Skeletal muscle satellite cell (primary cell): ENCODE measurements around the gene PTPRN.

Source experiments
- H3K27me3 ChIP-seq: 2 replicates; pipeline ENCODE4 v1.7.0; 2013; ENCODE audit warnings: low read length; ENCODE audit not compliant: control insufficient read depth, insufficient read depth
- H3K36me3 ChIP-seq: 2 replicates; pipeline ENCODE4 v1.7.0; 2013; ENCODE audit warnings: mild to moderate bottlenecking, control low read depth, low read length; ENCODE audit not compliant: insufficient read depth
- H3K4me1 ChIP-seq: 2 replicates; pipeline ENCODE4 v1.7.0; 2013; ENCODE audit warnings: low read length; ENCODE audit not compliant: control insufficient read depth, insufficient read depth
- H3K4me2 ChIP-seq: 2 replicates; pipeline ENCODE4 v1.7.0; 2013; ENCODE audit warnings: mild to moderate bottlenecking, low read length
- H3K4me3 ChIP-seq: 2 replicates; pipeline ENCODE4 v1.7.0; 2013; ENCODE audit warnings: low read length
- H3K9ac ChIP-seq: 2 replicates; pipeline ENCODE4 v1.7.0; 2013; ENCODE audit warnings: mild to moderate bottlenecking, low read depth, low read length, moderate library complexity
- H3K9me3 ChIP-seq: replicated peaks from 2 replicates; pipeline ENCODE4 v1.7.0; 2013; ENCODE audit warnings: mild to moderate bottlenecking, control low read depth, low read length

The PTPRN gene

DNA sequence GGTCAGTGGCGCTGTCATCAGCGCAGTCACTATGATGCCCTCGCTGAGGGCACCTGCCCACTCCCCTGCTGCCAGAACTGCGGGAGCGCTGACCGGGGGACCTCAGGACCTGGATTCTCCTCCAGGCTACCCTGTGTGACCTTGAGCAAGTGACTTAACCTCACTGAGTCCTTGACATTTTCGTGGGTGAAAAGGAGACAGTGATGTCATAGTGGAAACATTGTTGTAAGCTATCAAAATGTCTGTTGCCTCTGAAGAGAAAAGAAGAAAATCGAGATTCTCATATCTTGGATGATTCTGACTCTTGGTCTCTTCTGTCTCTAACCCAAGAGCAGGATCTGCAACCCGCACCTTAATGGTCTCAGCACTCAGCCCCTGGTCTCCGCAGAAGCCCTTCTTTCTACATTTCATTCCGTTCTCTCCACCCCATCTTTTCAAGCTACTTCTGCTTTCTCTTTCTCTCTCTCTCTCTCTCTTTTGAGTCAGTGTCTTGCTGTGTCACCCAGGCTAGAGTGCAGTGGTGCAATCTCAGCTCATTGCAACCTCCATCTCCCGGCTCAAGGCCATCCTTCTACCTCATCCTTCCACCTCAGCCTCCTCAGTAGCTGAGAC lies 54.5 kb downstream of the PTPRN start:
- H3K9me3 ChIP-seq: no peaks in the 10 kb centered on the region
- peak overlapping the region; percentile 50 for H3K9ac ChIP-seq
- H3K4me3 ChIP-seq: peak overlapping the region; percentile 76
- peaks cover 51% of the 10 kb centered on the region for H3K4me1 ChIP-seq
- peak overlapping the region; percentile 99 for H3K4me2 ChIP-seq
- peaks cover 5% of the 10 kb centered on the region for H3K36me3 ChIP-seq
- peaks cover 33% of the 10 kb centered on the region for H3K27me3 ChIP-seq

DNA sequence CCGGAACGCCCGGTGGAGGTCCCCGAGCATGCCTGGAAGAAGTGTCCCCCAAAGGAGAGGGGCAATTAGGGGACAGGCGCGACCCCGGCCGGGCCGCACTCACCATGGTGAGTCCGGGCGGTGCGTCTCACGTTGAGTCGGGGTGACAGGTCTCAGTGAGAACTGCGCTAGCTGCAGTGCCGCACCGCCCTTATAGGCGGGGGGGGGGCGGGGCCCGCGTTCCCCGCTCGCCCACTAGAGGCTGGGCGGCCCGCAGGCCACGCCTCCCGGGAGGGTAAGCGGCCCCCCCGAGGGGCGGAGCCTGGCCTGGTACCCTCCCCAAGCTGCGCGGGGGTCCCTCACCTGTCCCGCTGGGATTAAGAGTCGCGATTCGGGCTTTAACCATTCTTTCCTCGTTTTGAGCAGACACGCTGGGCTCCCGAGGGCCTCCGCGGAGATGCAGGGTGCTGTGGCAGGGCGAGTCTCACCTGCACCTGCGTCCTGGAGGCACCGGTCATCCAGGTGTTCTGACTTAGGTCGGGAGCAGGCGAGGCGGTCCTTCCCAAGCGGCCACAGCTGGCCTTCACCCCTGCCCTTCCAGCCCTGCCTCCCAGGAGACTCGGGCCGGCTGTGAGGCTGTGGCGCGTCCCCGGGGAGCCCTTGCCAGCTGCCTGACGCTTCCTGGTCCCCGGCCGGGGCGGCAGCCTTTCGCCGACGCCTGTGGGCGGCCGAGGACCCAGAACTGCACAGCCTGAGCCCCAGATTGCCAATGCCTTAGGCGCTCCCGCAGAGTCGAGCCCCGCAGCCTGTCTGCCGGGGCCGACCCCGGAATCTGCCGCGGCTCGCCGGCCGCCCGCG lies 55.2 kb downstream of the PTPRN start, which contains the start of gene TUBA4A:
TSS of gene TUBA4A (minus strand) at position 166 of the 837 bp plus-strand sequence. CDS start at position 106, 60 bp downstream.
- Histone ChIP-seq H3K4me1 (peaks cover 59% of the 10 kb centered on the region), H3K9ac (peak within 1 kb of the TSS; percentile 68), H3K36me3 (peaks cover 5% of the 10 kb centered on the region), H3K27me3 (peaks cover 27% of the 10 kb centered on the region), H3K9me3 (no peaks in the 10 kb centered on the region), H3K4me3 (peak within 1 kb of the TSS; percentile 76), H3K4me2 (peak within 1 kb of the TSS; percentile 99)

DNA sequence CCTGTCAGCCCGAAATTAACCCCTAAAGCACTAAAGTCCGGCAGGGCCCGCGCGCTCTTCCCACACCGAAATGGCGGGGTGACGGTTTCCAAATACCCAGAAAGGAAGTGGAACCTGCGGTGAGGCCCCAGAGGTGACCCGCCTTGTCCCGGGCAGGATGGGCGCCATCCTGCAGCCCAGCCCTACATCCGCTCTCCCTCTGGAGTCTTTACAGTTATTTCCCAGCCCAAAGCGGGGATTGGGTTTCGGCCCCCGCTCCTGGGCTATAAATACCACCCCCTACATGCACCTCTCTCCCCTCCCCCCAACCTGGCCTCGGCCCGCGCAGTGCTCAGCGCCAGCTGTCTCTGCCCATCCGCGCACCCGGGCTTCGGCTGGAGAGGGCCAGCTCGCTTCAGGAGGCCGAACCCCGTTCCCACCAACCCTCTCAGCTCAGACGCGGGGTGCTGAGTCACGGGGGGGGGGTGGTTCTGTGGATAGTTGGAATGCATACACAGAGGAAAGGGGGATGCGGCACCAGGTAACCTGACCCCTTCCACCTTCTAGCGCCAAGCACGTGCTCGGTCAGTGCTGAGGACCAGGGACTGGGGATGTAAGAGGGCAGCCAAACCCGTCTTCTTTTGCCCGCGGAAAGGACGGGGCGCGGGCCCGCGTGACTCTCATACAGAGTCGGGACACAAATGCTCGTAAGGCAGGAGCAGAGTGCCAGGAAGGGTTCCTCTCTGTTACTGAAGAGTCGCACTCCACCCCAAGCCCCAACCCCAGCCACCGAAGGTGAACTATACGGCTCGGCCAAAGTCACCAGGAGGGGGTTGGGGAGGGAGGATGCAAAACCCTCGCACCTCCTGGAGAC lies 56.1 kb downstream of the PTPRN start, which contains the start of gene TUBA4B:
TSS of gene TUBA4B (plus strand) at position 344 of the 853 bp plus-strand sequence. CDS start at position 509, 165 bp downstream.
- peak within 1 kb of the TSS; percentile 76 for H3K4me3 ChIP-seq
- H3K4me1 ChIP-seq: peaks cover 67% of the 10 kb centered on the region
- H3K36me3 ChIP-seq: peaks cover 9% of the 10 kb centered on the region
- no peaks in the 10 kb centered on the region for H3K9me3 ChIP-seq
- peak within 1 kb of the TSS; percentile 99 for H3K4me2 ChIP-seq
- H3K9ac ChIP-seq: peak within 1 kb of the TSS; percentile 68
- H3K27me3 ChIP-seq: peaks cover 23% of the 10 kb centered on the region

DNA sequence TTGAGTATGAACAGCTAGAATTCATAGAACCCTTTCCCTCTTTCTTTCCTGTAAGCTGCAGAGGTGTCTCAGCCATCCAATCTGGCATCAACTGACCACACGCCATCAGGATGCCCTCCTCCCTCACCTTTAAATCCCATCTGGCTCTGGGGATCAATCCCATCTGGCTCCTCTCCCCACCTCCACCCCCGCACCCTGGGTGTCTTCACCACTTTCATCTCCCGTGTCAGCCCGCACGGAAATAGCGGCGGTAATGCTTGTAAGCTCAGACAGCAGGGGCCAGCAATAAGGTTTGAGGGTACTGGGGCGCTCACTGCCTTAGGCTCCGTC lies 56.7 kb downstream of the PTPRN start:
- H3K4me3 ChIP-seq: peak overlapping the region; percentile 76
- H3K9ac ChIP-seq: peak overlapping the region; percentile 68
- H3K4me1 ChIP-seq: peaks cover 68% of the 10 kb centered on the region
- peak overlapping the region; percentile 99 for H3K4me2 ChIP-seq
- peaks cover 23% of the 10 kb centered on the region for H3K27me3 ChIP-seq
- peaks cover 15% of the 10 kb centered on the region for H3K36me3 ChIP-seq
- H3K9me3 ChIP-seq: no peaks in the 10 kb centered on the region

DNA sequence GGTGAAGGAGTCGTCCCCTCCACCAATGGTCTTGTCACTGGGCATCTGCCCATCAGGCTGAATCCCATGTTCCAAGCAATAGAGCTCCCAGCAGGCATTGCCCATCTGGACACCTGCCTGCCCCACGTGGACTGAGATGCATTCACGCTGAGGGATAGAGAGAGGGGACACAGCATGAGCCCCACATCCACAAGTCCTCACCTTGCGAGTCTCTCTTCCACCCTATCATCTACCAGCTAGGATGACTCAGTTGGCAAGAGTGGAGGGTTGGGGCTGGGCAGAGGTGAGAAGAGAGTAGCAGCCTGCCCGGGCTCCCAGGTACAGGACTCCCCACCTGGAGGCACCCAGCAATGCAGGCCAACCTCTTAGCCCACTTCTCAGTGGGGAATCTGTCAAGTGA lies 57.1 kb downstream of the PTPRN start:
- H3K9ac ChIP-seq: peak overlapping the region; percentile 68
- peaks cover 23% of the 10 kb centered on the region for H3K27me3 ChIP-seq
- peaks cover 69% of the 10 kb centered on the region for H3K4me1 ChIP-seq
- H3K9me3 ChIP-seq: no peaks in the 10 kb centered on the region
- peak overlapping the region; percentile 99 for H3K4me2 ChIP-seq
- peak overlapping the region; percentile 39 for H3K4me3 ChIP-seq
- peaks cover 19% of the 10 kb centered on the region for H3K36me3 ChIP-seq

DNA sequence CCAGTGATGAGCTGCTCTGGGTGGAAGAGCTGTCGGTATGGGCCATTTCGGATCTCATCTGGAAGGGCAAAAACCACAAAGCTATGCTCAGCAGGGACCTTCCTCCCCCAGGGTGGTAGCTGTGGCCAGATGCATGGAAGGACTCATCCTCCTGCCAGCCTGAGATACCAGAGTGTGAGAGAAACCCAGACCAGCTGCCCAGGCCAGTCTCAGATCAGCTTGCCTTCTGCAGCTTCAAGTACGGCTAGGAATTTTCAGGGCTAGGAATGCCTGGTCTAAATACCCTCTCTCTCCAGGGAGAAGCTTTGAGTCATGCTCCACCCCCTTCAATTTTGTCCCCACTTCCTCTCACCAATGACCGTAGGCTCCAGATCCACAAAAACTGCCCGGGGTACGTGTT lies 57.5 kb downstream of the PTPRN start:
- Histone ChIP-seq H3K36me3 (peaks cover 23% of the 10 kb centered on the region), H3K4me1 (peaks cover 74% of the 10 kb centered on the region), H3K4me2 (peak overlapping the region; percentile 99), H3K4me3 (peak overlapping the region; percentile 39), H3K27me3 (peaks cover 23% of the 10 kb centered on the region), H3K9me3 (no peaks in the 10 kb centered on the region), H3K9ac (peak overlapping the region; percentile 41)

DNA sequence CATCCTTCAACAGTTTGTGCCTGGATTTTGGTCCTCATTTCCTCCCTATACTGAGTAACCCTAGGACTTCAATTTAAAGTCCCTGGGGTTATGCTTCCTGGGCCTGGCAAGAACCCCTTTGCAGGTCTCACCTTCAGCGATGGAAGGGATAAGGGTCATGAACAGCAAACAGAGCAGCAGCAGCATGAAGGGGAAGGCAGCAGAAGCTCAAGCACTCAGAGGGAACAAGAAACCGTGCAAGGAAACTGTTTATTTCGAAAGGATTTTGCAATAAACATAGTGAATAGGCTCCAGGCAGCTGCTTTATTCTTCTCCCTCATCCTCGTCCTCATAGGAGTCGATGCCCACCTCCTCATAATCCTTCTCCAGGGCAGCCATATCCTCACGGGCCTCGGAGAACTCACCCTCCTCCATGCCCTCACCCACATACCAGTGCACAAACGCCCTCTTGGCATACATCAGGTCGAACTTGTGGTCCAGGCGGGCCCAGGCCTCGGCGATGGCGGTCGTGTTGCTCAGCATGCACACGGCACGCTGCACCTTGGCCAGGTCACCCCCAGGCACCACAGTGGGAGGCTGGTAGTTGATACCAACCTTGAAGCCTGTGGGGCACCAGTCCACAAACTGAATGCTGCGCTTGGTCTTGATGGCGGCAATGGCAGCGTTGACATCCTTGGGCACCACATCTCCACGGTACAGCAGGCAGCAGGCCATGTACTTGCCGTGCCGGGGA lies 59.0 kb downstream of the PTPRN start:
- peak overlapping the region; percentile 41 for H3K4me2 ChIP-seq

DNA sequence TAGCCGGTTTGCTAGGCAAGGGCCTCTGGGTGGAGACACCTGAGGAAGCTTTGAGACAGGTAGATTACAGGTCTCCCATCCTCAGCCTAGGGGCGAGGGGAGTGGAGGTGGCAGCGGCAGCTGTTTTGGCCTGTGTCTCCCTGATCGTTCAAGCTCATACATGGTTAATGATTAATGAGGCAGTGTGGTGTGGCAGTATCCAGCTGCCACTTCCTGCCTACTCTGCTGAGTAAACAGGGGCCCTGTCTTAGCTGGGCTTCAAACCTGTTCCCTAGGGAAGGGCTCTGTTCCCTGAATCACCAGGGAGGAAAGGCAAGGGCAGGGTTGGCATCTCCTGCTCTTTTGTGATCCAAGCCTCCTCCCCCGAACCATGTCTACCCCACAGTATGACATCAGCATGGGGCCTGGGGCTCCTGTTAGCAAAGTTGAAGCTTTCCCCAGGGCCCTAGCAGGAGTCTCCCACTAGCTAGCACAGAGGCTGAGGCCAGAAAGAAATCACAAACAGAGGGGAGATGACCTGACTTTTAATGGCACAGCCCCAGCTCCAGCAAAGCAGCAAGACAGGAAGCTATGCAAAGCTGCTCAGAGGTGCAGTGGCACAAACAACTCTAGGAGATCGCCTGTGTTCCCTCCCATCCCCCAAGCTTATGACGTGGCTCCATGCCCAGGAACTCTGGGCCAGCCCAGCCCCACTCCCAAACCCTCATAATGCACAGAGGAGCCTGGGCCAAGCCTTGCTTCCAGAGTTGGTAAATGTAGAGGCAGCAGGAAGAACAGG lies 59.8 kb downstream of the PTPRN start:
- H3K9me3 ChIP-seq: no peaks in the 10 kb centered on the region
- peaks cover 23% of the 10 kb centered on the region for H3K36me3 ChIP-seq
- peak overlapping the region; percentile 41 for H3K4me2 ChIP-seq
- peak overlapping the region; percentile 66 for H3K9ac ChIP-seq
- H3K4me3 ChIP-seq: peak overlapping the region; percentile 27
- peaks cover 5% of the 10 kb centered on the region for H3K27me3 ChIP-seq
- peaks cover 84% of the 10 kb centered on the region for H3K4me1 ChIP-seq

More for the DNA sequence above, 59.0 kb downstream of the PTPRN start:
- Histone ChIP-seq H3K36me3 (peaks cover 23% of the 10 kb centered on the region), H3K4me1 (peaks cover 82% of the 10 kb centered on the region), H3K9me3 (no peaks in the 10 kb centered on the region), H3K4me3 (peak overlapping the region; percentile 8), H3K27me3 (peaks cover 11% of the 10 kb centered on the region), H3K9ac (peak overlapping the region; percentile 61)

DNA sequence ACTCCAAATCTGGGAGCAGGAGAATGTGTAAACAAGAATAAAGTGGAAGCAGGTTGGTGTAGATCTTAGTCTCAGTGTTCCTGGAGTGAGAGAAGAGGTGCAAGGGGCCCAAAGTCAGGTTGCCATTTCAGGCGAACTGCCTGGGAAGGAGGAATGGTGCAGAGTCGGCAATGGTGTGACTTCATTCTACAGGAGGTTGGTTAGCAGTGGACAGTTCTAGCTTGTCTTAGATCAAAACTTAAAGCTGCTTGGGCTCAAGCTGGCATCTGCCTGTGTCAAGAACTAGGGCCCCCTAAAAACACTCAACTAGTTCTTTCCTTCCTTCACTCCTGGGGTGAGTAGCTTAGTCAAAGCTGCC lies 60.4 kb downstream of the PTPRN start:
- Histone ChIP-seq H3K27me3 (no peaks in the 10 kb centered on the region), H3K9me3 (no peaks in the 10 kb centered on the region), H3K36me3 (peaks cover 23% of the 10 kb centered on the region), H3K4me1 (peaks cover 78% of the 10 kb centered on the region), H3K9ac (peak overlapping the region; percentile 66), H3K4me2 (peak overlapping the region; percentile 41), H3K4me3 (peak overlapping the region; percentile 27)
